Left colon (tissue), 2 donors: ENCODE data around the gene RSL1D1. TPM values are rescaled to one million over a fixed set of nuclear protein-coding genes. Genes with fewer than 3 reads are reported as not detected.

Source experiments
- ATAC-seq: fragments of 200-7000 bp; cut with Tn5 transposase; one replicate; pipeline ENCODE4 v1.9.1; 2020; ENCODE audit warnings: mild to moderate bottlenecking, moderate library complexity
- DNase-seq, 2 donors: peaks; one replicate each; pipeline ENCODE4 v3.0.0-alpha.2; 2020
- intact Hi-C, 2 donors: fragments of 100-400 bp; cut with DNase I in 1 of 2; cut with micrococcal nuclease in 1 of 2; formaldehyde crosslinking; loops; one replicate each; pipeline versions ENCODE4 v1.11.2 to v1.14.0; 2022; cut with DNase I, micrococcal nuclease
- long read RNA-seq: library from polyadenylated mRNA; unstranded; transcript quantifications from one replicate; pipeline ENCODE4 v2.0.0, GENCODE V29; 2021
- total RNA-seq, 2 donors: library from RNA; stranded (reverse); fragmentation: NEBNext Ultra II Directional; extraction: Animal tissue kit (Norgen Biotek cat#: 25700); gene quantifications; one replicate each; pipeline ENCODE4 v1.2.1, GENCODE V29; 2021
- donor health status: DM: no; HTN: no; CAD: no.
- donor health status: DM: yes; HTN: yes; CAD: no.

Gene RSL1D1
- 10 to 100 TPM; 82.8 to 91.6 TPM for total RNA-seq
- long read RNA-seq, full-length matches to known transcripts = 85 of 125 reads
- long read RNA-seq, partial matches to known transcripts = 33 of 125 reads
- long read RNA-seq, other reads (novel, unspliced or antisense) = 7 of 125 reads

DNA sequence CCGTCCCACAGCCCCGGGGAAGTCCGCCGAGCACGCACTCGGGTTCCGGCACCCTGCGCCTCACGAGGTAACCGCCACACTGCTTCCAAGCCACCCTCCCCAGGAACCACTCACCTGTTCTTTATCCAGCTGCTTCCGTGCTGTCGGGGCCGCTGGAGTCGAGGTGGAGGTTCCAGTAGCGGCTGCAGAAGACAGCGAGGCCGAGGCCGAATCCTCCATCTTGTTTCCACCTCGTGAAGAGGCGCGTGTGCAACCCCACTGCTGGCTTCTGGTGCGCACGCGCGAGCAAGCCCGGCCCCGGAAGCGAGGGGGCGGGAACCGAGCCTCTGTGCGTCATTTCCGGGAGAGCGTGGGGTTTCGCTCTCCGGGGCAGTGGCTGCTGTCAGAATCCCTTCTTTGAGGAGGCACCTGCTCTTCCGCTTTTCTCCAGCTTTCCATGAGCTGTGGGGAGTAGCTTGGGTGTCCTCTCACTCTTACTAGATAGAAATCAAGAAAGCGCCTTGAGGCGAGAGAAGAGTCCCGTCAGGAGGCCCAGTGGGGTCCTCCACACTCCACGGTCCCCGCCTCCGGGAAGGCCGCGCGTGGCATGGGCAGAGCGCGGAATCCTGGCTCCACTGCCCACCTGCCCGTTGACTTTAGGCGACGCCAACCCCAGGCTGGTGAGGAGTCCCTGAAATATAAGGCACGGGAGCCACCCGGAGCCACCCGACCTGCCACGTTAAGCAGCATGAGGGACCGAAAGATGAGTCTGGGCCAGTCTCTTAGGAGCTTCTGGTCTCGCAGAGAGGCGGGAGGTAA is at the start of gene RSL1D1:
TSS of gene RSL1D1 (minus strand) at position 249 of the 798 bp plus-strand sequence. CDS start at position 219, 30 bp downstream.
- ATAC-seq = peak; percentile 98
- intact Hi-C loops = no loop called here
- DNase-seq = peak; percentile 90 to 92

GRCh38 chr16:11901091-11901490 is 49.7 kb upstream of the RSL1D1 start:
- ATAC-seq (no peak), DNase-seq (no peak)
- intact Hi-C loops = no loop called here

- DNase-seq (no peak), ATAC-seq (no peak)
- intact Hi-C loops = no loop called here
These were observed 45.3 kb upstream of the RSL1D1 start for GRCh38 chr16:11896486-11897176.

DNA sequence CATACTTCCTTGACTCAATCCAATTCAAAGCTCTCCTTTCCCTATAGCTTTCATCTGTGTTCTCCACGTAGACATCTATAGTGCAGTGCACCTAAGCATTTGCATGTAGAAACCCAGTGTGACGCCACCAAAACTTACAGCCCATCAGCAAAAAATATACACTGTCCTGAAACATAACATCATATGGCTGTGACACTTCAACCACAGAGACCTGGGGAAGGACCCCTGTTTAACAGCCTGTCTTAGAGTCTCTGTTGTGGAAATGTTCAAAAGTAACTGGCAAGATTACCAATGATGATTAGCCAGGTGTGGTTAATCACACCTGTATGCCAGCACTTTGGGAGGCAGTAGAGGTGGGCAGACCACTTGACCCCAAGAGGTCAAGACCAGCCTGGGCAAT is 42.2 kb upstream of the RSL1D1 start:
- DNase-seq = no peak
- ATAC-seq = no peak
- intact Hi-C loops = no loop called here

DNA sequence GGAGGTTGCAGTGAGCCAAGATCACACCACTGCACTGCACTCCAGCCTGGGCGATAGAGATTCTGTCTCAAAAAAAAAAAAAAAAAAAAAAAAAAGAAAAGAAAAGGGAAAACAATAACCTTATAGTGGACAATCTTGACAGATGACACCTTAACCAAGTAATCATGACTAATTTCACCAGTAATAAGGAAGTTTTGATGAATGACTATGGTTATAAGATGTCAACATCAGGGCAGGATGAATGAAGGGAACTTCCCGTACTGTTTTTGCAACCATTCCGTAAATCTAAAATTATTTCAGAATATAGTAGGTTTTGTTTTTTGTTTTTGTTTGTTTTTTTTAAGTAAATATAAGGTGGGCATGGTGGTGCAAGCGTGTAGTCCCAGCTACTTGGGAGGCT is 41.4 kb upstream of the RSL1D1 start:
- intact Hi-C loops = no loop called here
- ATAC-seq = peak; percentile 64
- DNase-seq = no peak

DNA sequence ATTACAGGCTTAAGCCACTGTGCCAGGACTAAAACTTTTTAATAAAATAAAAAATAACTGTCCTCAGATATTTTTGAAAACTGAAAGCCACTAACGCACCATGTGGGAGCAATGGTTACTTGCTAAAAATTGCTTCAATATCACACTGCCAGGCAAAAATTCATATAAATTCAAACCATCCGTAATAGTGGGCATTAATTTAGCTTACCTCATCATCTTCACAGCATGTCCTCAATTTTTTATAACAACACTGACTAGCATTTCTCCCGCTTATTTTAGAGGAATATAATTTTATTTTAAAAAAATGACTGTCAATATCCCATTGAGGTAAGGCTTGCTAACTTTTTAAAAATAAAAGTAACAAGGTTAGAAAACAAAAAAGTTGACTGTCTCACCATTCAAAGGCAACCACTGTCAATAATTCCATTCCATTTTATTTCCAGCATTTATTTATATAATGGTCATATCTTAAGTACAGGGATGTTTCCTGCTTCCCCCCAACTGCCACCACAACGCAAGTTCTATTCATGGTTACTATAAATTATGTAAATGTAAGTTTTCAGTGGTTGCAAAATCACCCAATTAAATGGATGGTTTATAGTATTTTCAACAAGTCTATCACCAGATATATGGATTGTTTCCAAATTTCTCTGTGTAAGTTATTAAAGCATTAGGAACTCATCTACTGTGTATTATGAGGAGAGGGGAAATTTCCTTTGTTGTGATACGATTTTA is 39.1 kb upstream of the RSL1D1 start:
- ATAC-seq = no peak
- intact Hi-C loops = no loop called here
- no peak for DNase-seq

DNA sequence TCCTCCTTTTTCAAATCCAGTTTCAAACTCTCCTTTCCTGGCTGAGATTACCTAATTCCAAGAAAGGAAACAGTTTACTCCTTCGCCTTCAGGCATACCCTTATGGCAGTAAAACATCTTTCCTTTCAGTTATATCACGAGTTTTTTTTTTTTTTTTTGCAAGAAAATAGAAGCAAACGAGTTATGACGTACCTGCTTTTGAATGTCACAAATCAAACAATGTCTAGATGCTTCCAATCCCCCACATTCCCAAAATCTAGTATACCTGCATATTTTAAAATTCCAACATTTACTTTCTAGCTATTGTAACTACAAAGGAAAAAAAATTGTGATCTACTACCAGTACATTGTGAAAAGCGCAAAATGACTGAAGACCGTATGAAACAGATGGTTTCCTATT is 35.5 kb upstream of the RSL1D1 start:
- no peak for DNase-seq
- ATAC-seq = no peak
- intact Hi-C loops = no loop called here

GRCh38 chr16:11884035-11884434 is 32.7 kb upstream of the RSL1D1 start:
- intact Hi-C loops = no loop called here
- DNase-seq = no peak

GRCh38 chr16:11880007-11880406 is 28.7 kb upstream of the RSL1D1 start:
- ATAC-seq (no peak), DNase-seq (no peak)
- intact Hi-C loops = no loop called here

More at GRCh38 chr16:11884035-11884434, 32.7 kb upstream of the RSL1D1 start:
- no peak for ATAC-seq

DNA sequence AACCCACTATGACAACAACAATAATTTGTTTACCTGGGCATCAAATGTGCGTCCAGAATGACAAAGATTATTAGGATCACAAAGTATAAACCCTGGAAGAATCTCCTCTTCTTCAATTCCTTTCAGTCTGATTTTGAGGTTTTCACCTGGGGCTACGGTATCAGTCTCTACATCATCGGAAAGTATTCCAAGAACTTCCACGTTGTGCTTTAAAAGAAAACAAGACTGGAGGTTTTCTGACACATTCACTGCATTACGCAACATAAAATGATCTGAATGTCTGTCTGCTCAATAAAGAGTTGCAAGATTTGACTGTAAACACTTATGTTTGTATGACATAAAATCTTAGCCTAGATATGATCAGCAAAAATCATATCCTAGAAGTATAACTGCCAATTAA is 26.0 kb upstream of the RSL1D1 start:
- intact Hi-C loops = no loop called here
- DNase-seq (no peak), ATAC-seq (no peak)

- DNase-seq = no peak
- intact Hi-C loops = no loop called here
- no peak for ATAC-seq
These were observed 25.0 kb upstream of the RSL1D1 start for GRCh38 chr16:11876306-11876705.

DNA sequence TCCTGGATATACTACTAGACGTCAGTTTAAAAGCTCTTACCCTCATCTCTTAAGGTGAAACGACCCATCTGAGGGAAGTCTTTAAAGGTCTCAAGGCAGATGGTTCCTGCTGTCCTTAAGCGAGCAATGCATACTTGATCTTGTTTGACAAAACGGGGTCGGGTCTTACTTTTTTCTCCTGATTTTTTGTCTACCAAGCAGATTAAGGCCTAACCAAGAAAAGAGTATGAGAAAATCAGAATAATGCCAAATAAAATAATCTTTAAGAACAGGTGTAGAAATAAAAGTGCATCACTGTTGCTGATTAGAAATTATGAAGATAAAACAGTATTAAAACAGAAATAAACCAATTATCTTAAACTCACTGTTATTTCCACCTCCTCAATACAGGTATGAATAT is 24.4 kb upstream of the RSL1D1 start:
- ATAC-seq (no peak), DNase-seq (no peak)
- intact Hi-C loops = no loop called here

DNA sequence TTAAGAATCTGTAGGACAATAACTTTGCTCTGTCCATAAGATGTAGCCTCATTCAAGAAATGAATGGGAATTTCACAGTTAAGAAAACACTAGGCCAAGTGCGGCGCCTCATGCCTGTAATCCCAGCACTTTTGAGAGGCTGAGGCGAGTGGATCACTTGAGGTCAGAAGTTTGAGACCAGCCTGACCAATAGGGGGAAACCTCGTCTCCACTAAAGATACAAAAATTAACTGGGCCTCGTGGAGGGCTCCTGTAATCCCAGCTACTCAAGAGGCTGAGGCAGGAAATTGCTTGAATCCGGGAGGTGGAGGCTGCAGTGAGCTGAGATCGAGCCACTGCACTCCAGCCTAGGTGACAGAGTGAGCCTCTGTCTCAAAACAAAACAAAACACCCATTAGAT is 19.9 kb upstream of the RSL1D1 start:
- intact Hi-C loops = no loop called here
- ATAC-seq (no peak), DNase-seq (no peak)

- DNase-seq (no peak), ATAC-seq (no peak)
- intact Hi-C loops = no loop called here
These were observed 19.1 kb upstream of the RSL1D1 start for GRCh38 chr16:11870399-11870798.

DNA sequence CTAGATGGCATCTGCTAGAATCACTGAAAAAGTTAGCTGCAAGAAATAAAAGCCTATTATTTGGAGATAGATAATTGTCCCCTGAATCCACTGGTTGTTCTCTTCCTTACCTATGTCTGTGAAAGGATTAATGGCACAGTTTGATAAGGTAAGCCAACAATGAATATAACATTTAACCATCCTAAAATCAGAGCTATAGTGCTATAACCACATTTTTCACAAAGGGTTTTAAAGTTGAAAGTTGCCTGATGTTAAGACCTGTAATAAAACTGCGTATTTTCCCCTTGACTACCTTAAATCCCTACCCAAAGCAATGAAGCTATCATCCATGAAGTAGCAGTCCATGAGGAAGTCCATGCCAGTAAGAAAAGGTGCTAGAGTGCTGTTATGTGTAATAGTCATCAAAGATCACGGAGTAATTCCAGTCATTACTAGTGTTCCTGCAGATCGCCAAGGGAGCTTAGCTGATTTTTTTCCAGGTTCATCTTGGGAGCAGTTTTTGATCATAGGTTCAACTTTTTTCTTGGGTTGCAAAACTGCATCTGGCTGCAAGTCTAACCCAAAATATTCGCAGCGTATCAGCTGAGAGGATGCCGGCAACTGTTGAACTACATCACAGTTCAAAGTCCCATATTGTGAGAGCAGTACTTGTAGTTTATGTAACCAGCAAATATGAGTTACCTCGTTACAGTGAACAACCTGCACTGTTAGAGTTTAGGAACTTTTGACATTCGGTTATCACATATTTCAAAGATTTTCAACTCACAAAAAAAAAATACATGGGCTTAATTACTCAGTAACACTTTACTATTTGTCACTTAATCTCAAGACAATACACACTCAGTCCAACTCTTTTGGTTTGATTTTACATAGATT is 18.2 kb upstream of the RSL1D1 start:
- DNase-seq (no peak), ATAC-seq (peak; percentile 72)
- intact Hi-C loops = no loop called here

DNA sequence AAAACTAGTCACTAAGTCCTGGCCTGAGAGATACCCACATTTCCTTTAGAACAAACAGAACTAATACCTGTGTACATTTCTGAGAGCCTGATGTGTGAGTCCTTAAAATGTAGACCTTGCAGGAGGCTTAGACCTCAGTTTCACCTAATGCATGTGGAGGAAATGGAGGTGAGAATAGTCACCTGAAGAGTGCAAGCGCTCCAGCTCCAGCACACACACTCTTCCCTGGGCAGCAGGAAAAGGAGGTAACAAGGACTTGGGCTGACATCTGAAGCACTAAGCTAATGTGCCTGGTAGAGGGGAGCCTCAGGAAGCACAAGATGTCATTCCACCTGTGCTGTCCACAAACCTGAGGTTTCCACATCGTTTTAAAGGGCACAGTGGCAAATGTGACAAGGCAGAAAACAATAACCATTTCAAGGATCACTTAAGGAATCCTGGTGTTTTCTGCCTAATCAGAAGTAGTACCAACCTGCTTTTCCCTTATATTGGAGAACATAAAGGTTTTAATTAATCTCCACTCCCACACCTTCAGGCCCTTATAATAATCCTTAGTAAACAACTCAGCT is 17.2 kb upstream of the RSL1D1 start:
- intact Hi-C loops = no loop called here
- ATAC-seq (no peak), DNase-seq (no peak)

- no peak for ATAC-seq
- no peak for DNase-seq
- intact Hi-C loops = no loop called here
These were observed 11.1 kb upstream of the RSL1D1 start for GRCh38 chr16:11862489-11862888.

GRCh38 chr16:11857161-11857560 is 5.8 kb upstream of the RSL1D1 start:
- intact Hi-C loops = no loop called here
- ATAC-seq (no peak), DNase-seq (no peak)
